Uterus (tissue), 4 donors: ENCODE data around the gene RELL1. TPM values are rescaled to one million over a fixed set of nuclear protein-coding genes. Genes with fewer than 3 reads are reported as not detected.

ENCODE experiments used
- DNase-seq, 2 donors: peaks; one replicate each; pipeline ENCODE4 v3.0.0-alpha.2; 2019 to 2020
- H3K27ac ChIP-seq, 2 donors: fragments of 200-600 bp; sonication (generic); 1 replicate in 1 of 2; 2 replicates in 1 of 2; pipeline ENCODE4 v1.5.1; 2016 to 2018
- H3K27me3 ChIP-seq, 2 donors: fragments of 200-600 bp; sonication (generic); one replicate each; pipeline ENCODE4 v1.5.1; 2018 to 2019; ENCODE audit warnings: control low read depth in 1 of 2
- H3K36me3 ChIP-seq, 2 donors: fragments of 200-600 bp; sonication (generic); one replicate each; pipeline ENCODE4 v1.5.1; 2019; ENCODE audit warnings: control low read depth in 1 of 2
- H3K4me1 ChIP-seq, 2 donors: fragments of 200-600 bp; sonication (generic); one replicate each; pipeline ENCODE4 v1.5.1; 2018 to 2019; ENCODE audit warnings: control low read depth in 1 of 2
- H3K4me3 ChIP-seq, 2 donors: fragments of 200-600 bp; sonication (generic); 1 replicate in 1 of 2; 2 replicates in 1 of 2; pipeline ENCODE4 v1.5.1; 2018 to 2019; ENCODE audit warnings: mild to moderate bottlenecking in 1 of 2
- H3K9me3 ChIP-seq, 2 donors: fragments of 200-600 bp; sonication (generic); one replicate each; pipeline ENCODE4 v1.5.1; 2019; ENCODE audit warnings: control low read depth in 1 of 2
- CTCF ChIP-seq, 4 experiments: fragments of 200-600 bp in 2 of 4; fragments of 450-650 bp in 2 of 4; sonication (generic) in 2 of 4; IDR thresholded peaks; one replicate each; pipeline ENCODE4 v1.5.1; 2016 to 2019; ENCODE audit warnings: antibody characterized with exemption in 4 of 4, mild to moderate bottlenecking in 2 of 4, moderate library complexity in 1 of 4
- POLR2A ChIP-seq, 2 donors: fragments of 450-650 bp; IDR thresholded peaks; one replicate each; pipeline ENCODE4 v1.6.1; 2016; ENCODE audit warnings: antibody characterized with exemption in 2 of 2, mild to moderate bottlenecking in 1 of 2, moderate library complexity in 1 of 2
- intact Hi-C: fragments of 100-400 bp; cut with DNase I; formaldehyde crosslinking; loops from one replicate; pipeline ENCODE4 v1.15.1; 2023; ENCODE audit warnings: low total_unique reads
- total RNA-seq, 4 donors: library from RNA; depleted of rRNA in 3 of 4; stranded (reverse); fragments of >200 nt in 3 of 4; gene quantifications; one replicate each; pipeline versions ENCODE4 v1.1.0 to v1.2.4, GENCODE V29; 2014 to 2023
- donor health status: DM: yes; HTN: yes; CAD: no.

Gene RELL1
- total RNA-seq, 4 donors from 2014 or later = 21.2 to 64.0 (median 44.3) TPM

- no peak for DNase-seq
- TF ChIP-seq POLR2A (IDR thresholded peaks at IDR 0.05) (no peak), CTCF (IDR thresholded peaks at IDR 0.05) (no peak)
- Histone ChIP-seq H3K9me3 (no peaks in the 10 kb centered on the region), H3K4me1 (no peaks in the 10 kb centered on the region), H3K27ac (no peak overlapping the region), H3K27me3 (no peaks in the 10 kb centered on the region), H3K4me3 (no peak overlapping the region), H3K36me3 (no peaks in the 10 kb centered on the region)
- intact Hi-C loops = no loop called here
Measured at GRCh38 chr4:37652747-37653527, 33.2 kb downstream of the RELL1 start.

- intact Hi-C loops = no loop called here
- H3K36me3 ChIP-seq = no peaks in the 10 kb centered on the region
- no peaks in the 10 kb centered on the region for H3K4me1 ChIP-seq
- no peaks in the 10 kb centered on the region for H3K27me3 ChIP-seq
- H3K4me3 ChIP-seq = no peak overlapping the region
- H3K27ac ChIP-seq = no peak overlapping the region
- H3K9me3 ChIP-seq = no peaks in the 10 kb centered on the region
- no peak for TF ChIP-seq POLR2A (IDR thresholded peaks at IDR 0.05)
- TF ChIP-seq CTCF (IDR thresholded peaks at IDR 0.05) = no peak
- no peak for DNase-seq
Measured at GRCh38 chr4:37651781-37652377, 34.3 kb downstream of the RELL1 start.

- H3K4me3 ChIP-seq = no peak overlapping the region
- no peak for TF ChIP-seq CTCF (IDR thresholded peaks at IDR 0.05)
- no peak for TF ChIP-seq POLR2A (IDR thresholded peaks at IDR 0.05)
- intact Hi-C loops = no loop called here
Measured at GRCh38 chr4:37650481-37650880, 35.7 kb downstream of the RELL1 start.

GRCh38 chr4:37649268-37649667, 36.9 kb downstream of the RELL1 start:
- no peaks in the 10 kb centered on the region for H3K36me3 ChIP-seq
- no peak for DNase-seq
- no peaks in the 10 kb centered on the region for H3K9me3 ChIP-seq
- intact Hi-C loops = no loop called here
- no peaks in the 10 kb centered on the region for H3K27me3 ChIP-seq
- no peak overlapping the region for H3K4me3 ChIP-seq
- TF ChIP-seq POLR2A (IDR thresholded peaks at IDR 0.05) (no peak), CTCF (IDR thresholded peaks at IDR 0.05) (no peak)
- H3K4me1 ChIP-seq = no peaks in the 10 kb centered on the region
- H3K27ac ChIP-seq = no peak overlapping the region

More at GRCh38 chr4:37650481-37650880, 35.7 kb downstream of the RELL1 start:
- Histone ChIP-seq H3K27ac (no peak overlapping the region), H3K4me1 (no peaks in the 10 kb centered on the region), H3K9me3 (no peaks in the 10 kb centered on the region), H3K27me3 (no peaks in the 10 kb centered on the region), H3K36me3 (no peaks in the 10 kb centered on the region)
- DNase-seq = no peak

- no peaks in the 10 kb centered on the region for H3K36me3 ChIP-seq
- TF ChIP-seq POLR2A (IDR thresholded peaks at IDR 0.05) = no peak
- no peak for TF ChIP-seq CTCF (IDR thresholded peaks at IDR 0.05)
- H3K9me3 ChIP-seq = no peaks in the 10 kb centered on the region
- no peaks in the 10 kb centered on the region for H3K27me3 ChIP-seq
- H3K4me3 ChIP-seq = no peak overlapping the region
- intact Hi-C loops = no loop called here
- no peaks in the 10 kb centered on the region for H3K4me1 ChIP-seq
- peak overlapping the region; percentile 28 to 51 for H3K27ac ChIP-seq
- DNase-seq = peak; percentile 68 to 70
Measured at GRCh38 chr4:37648084-37648817, 37.9 kb downstream of the RELL1 start.
